ENCODE results near the gene ATP2C2.
"Not testable (repeated sequence)": the region's sequence is repeated elsewhere in the genome, so short reads cannot be mapped to it uniquely, and the experiment has no call there.

The ATP2C2 gene

DNA sequence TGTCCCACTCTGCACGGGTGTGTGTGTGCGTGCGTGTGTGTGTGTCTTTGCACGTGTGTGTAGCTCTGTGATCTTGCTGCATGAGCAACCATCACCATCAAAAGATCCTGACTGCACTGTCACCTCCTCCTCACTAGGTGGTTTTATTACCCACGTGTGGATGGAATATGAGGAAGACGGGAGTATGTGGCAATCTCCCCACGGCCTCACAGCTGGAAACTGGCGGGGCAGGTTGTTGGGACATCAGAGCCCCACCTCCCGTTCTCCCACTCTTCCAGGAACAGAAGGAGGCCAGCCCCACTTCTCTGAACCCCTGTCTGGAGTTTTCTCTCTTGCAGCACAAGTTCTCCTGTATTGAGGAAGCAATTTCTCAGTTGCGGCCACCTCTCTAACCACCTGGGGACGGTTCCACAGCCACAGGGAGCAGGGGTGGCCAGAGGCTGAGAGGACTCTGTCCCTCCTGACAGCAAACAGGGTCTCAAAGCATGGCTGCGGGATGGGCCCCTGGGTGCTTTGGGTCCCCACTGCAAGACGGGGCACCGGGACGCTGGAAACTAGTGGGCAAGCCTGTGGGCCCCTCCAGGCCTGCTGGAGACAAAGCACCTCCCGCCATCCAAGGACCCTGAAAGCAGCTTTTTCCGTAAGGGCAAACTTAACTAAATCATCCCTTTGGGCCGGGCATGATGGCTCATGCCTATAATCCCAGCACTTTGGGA, 27.9 kb upstream of the ATP2C2 start:
- no peak for DNase-seq

DNA sequence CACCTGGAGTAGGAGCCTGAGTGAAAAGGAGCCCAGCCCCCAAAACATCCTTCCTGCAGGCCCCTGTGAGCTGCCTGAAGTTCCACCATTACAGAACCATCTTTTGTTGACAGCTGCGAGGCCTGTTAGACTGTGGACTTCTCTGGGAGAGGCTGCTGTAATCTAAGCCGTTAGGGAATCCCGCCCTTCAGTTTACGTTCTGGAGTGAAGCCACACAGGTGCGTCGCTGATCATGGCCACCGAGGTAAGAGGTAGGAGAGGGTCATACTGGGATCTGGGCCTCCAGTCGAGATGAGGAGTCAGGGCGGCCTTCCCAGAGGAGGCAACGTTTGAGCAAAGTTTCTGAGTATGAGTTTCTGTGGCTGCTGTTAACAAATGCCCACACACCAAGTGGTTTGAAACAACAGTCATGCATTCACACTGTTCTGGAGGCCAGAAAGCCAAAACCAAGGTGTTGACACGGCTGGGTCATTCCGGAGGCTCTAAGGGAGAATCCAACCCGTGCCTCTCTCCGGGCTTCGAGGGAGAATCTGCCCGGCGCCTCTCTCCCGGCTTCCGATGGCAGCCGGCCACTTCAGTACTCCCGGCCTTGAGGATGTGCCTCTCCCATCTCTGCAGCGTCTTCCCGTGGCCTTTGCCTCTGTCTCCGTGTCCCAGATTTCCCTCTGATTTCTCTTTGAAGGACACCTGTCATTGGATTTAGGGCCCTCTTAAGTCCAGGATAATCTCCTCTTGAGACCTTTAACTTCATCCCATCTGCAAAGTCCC, 26.6 kb upstream of the ATP2C2 start:
- DNase-seq, result no peak

DNA sequence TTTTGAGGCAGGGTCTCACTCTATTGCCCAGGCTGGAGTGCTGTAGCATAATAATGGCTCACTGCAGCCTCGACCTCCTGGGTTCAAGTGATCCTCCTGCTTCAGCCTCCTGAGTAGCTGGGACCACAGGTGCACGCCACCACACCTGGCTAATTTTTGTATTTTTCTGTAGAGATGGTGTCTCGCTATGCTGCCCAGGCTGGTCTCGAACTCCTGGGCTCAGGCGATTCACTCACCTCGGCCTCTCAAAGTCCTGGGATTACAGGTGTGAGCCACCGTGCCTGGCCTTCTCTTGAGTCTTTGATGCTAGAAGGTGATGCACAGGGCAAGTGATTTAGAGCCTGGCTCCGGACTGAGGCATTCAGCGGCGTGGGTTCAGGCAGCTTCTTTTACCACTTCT, 24.5 kb upstream of the ATP2C2 start:
- not testable (repeated sequence) for DNase-seq

DNA sequence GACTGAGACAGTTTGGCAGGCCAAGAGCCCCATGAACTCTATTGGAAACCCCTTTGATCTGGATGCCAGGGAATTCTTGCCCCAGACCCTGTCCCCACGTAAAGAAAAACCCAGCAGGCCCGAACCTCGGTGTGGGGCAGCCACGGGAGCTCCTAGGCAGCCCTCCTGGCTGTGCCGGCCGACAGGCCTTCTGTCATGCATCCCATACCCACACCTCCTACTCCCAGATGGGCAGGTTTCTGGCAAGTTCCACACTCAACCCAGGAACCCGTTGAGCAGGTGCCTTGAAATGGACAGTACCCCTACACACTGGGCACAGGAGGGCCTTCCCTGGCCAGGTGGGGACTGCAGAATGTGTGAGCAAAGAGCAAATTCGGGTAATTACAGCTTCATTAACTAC, 23.6 kb upstream of the ATP2C2 start:
- no peak for DNase-seq

DNA sequence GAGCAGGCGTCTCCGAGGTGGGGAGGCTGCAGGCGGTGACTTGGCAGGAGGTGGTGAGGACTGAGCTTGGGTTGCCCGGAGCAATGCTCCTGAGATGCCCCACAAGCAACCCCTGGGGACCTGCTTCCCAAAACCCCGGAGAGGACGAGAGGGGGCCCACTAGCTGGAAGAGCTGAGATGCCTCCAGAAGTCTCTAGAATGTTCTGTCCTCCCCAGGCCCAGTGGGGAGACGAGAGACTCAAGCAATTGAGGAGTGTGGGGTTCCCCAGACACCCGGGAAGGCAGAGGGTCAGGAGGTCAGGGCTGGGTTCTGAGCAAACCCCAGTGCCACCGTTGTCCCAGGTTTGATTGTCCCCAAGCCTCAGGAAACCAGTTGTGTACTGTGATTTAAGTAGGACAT, 21.2 kb upstream of the ATP2C2 start:
- DNase-seq, result no peak

DNA sequence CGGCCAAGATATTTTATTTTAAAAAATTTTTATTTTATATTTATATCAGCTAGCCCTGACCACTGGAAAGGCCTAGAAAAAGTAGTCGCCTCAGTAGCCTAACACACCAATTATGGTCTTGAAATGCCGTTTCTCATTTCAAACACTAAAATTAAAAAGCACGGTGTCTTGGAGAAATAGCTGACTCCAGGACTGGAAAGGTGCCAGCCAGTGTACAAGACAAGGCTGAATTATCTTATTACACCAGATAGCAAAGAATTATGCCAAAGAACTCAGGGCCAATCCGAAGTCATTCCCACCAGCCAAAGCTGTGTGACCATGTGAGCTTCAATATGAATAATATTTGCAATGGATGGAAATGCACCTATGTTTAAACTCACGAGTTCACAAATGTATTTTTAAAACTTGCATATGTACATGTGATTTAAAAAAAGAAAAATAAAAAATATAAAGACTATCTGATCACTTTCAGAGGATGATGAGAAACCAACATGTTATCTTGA, 19.9 kb upstream of the ATP2C2 start:
- no peak for DNase-seq

DNA sequence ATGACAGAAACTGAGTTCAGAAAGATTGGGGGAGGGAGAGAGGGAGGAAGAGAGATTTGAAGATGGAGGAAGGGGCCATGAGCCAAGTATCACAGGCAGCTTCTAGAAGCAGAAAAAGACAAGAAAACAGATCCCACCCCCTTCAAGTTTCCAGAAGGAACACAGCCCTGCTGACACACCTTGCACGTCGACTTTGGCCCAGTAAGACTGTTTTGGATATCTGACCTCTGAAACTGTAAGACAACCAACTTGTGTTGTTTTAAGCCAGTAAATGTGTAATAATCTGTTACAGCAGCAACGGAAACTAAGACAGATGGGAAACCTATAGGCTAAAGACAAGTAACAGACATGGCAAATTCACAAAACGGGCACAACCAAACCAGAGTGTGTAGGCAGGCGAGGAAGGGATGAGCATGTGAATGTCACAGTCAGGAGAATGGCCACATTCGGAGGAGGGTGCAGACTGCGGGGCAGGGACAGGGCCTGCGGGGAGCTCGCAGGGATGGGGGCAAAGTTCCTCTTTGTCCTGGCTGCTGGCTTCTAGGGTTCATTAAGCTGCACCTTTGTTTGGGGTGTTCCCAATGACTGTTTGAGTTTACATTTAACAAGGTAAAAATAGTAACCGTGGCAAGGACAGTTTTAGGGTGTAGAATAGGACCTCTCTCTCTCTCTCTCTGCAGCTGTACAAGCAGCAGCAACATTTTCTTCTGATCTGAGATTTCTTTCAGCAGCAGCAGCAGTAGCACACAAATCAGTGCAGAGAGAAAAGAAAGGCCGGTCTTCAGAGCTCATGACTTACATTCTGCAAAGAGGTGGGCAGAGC, 18.3 kb upstream of the ATP2C2 start:
- DNase-seq, result no peak

DNA sequence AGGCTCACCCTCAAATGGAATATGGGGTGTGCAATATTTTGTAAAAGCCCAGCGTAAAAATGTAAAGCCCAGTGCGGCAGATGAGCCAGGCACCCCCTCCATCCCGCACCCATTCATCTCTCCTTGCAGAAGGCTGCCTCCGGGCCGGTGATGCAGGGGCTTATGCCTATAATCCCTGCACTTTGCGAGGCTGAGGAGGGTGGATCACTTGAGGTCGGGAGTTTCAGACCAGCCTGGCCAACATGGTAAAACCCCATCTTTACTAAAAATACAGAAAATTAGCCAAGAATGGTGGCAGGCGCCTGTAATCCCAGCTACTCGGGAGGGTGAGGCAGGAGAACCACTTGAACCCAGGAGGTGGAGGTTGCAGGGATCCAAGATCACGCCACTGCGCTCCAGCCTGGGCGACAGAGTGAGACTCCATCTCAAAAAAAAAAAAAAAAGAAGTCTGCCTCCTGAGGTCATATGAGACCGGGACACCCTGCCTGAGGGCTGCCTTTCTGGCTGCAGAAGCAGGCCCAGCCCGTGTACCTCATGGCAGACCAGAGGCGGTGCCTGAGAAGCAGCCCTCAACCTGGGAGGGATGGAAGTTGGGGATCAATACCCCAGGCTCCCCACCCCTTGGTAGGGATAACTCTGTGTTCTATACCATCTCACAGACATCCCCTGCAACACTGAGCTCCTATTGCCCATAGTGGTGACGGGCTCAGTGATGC, 17.5 kb upstream of the ATP2C2 start:
- no peak for DNase-seq

DNA sequence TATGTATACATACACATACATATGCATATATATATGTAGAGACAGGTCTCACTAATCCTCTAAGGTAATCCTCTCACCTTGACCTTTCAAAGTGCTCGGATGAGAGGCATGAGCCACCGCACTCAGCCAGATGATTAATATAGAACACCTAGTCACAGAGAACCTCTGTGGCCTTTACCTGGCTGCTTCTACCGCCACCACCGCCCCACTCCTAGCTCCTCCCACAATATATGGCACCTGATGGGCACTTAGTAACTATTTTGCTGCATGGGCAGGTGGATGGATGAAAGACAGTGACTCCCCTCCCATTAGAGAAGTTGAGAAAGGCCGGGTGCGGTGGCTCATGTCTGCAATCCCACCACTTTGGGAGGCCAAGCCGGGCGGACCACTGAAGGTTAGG, 16.7 kb upstream of the ATP2C2 start:
- no peak for DNase-seq

DNA sequence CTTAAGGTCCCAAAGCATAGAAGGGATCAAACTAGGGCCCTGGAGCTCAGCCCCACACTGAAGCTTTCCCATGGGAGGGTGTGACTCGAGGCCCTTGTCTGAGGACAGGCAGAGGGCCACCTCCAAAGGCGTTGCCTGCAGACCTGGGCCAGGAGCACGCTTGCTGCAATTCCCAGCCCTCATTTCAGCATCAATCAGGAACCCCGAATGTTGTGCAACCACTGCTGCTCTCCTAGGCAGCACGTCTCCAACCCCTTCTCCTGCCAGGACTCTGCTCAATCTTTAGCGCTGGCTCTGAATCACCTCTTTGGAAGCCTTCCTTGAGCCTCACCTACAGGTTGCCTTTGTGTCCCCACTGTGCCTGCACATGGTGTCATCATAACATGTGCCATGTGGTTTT, 14.0 kb upstream of the ATP2C2 start:
- no peak for DNase-seq

DNA sequence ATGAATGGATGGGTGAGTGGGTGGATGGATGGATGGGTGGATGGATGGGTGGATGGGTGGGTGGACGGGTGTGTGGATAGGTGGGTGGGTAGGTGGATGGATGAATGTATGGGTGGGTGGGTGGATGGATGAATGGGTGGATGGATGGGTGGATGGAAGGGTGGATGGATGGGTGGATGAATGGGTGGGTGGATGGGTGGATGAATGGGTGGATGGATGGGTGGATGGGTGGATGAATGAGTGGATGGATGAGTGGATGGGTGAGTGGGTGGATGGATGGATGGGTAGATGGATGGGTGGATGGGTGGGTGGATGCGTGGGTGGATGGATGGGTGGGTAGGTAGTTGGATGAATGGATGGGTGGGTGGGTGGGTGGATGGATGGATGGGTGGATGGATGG, 13.2 kb upstream of the ATP2C2 start:
- no peak for DNase-seq

DNA sequence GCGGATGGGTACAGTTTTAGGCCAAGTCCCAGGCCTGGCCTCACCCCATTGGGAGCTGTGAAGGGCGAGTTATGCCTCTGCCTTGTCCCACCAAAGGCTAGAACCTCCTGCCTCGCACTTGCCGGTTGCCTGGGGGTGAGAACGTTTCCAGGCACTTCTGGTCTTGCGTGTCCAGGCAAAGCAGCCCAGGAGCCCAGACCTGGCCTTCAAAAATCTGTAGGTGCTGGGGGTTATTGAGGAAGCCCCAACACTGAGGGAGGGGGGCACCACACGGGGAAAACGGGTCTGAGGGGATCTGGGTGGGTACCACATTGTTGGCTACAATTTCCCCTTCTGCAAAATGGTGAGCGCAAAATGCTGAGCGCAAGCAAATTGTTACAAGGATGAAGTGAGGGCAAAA, 12.2 kb upstream of the ATP2C2 start:
- DNase-seq, result no peak

DNA sequence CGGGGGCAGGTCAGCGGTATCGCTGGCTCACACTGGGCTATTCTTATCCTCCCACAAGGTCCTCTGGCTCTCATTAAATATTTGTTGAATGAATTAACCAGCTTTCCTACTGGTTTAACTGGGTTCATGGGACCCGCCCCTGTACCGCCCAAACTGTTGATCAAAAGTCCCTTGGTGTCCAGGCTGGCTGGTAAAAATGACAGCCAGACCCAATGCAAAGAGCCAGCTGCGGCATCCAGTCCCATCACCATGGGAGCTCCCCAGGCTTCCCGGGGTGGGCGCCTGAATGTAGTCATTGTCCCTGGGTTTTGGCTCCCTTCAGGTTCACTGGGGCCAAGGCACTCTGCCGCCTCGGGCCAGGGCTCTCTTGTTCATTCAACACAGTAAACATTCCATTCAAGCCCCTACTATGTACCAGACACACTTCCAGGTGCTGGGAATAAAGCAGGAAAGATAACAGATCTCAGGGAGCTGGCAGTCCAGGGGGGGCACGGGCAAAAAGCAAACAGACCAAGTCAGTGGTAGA, 11.7 kb upstream of the ATP2C2 start:
- no peak for DNase-seq

DNA sequence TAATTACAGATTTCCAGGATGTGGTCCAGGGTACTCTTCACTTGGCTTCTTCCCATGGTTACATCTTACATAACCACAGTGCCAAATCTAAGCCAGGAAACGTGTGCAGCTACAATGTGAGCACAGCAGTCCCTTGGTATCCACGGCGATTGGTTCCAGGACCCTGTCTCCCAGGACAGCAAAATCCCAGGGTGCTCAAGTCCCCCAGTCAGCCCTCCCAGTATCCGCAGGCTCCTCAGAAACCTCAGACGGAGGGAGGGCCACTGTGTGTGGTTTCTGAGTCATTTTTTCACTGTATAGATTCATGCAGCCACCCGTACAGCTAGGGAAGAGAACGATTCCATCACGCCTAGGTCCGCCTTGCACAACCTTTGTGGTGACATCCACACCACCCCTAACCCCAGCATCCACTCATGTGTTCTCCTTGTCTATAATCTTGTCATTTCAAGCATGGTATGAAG, 11.1 kb upstream of the ATP2C2 start:
- DNase-seq, result peak; percentile 28

DNA sequence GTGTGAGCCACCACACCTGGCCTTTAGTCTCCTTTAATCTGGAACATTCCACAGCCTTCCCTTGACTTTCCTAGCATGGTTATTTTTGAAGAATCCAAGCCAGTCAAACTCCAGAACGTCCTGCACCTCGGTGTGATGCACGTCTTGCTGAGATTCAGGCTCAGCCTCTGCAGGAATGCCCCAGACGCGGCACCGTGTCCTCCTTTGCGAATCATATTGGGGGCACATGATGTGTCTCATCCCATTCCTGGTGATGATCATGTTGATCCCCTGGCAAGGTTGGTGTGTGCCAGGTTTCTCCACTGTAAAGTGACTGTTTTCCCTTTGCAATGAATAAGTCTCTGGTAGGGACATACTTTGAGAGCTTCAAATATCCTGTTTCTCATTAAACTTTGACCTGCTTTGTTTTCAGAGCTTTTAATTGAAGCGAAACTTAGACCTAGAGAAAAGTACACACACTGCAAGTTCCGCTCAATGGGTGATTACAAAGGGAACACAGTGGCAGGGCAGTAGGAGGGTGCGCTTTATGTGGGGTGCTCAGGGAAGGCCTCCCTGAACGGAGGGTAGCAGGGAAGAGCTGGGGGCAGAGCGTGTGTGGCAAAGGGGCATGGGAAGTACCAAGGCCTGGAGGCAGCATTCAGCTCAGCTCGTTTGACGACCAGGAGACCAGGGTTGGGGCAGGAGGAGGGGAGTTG, 9.6 kb upstream of the ATP2C2 start:
- no peak for DNase-seq

DNA sequence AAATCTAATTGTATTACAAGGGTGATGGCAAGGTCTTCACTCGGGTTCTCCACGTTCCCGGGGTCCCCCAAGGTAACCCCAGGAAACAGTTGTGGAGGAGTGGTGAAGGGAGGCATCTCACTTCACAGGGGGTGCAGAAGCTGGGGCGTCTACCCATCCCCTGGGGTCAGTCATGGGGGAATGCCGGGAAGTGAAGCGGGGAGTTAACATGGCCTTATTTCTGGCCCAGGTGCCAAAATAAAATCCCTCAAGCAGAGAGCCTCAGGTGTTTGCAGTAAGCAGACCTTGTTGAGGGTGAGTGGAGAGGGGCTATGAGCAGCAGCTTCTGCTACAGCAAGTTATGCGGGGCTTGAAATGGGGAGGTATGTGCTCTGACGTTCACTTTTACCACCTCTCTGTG, 9.0 kb upstream of the ATP2C2 start:
- no peak for DNase-seq

DNA sequence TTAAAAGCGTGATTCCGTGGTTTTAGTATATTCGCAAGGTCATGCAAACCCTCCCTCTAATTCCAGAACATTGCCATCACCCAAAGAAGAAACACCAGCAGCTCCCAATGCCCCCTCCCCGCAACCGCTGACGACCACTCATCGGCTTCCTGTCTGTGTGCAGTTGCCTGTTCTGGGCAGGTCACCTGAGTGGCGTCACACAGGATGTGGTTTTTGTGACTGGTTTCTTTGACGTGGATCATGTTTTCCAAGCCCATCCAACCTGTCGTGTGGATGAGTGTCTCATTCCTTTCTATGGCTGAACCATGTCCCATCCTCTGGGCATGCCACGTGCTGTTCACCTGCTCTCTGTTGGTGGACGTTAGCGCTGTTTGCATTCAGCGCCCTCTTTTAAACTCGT, 8.2 kb upstream of the ATP2C2 start:
- DNase-seq, result peak; percentile 32

DNA sequence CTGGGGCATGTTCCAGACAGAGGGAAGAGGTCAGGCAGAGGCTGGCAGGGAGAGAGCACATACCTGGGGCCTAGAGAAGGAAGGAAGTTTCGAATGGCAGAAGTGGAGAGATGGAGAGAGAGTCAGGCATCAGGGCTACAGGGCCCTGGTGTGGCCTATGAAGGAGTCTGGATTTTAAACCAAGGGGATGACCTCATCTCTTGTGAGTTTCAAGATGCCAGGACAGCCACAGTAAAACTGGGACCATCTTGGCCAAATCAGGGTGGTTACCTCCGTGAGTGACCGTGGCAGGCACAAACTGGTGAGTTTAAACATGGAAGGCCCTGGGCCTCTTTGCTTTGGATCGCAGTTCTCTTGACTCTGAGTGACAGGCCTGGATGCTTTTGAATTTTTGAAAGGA, 7.6 kb upstream of the ATP2C2 start:
- no peak for DNase-seq

DNA sequence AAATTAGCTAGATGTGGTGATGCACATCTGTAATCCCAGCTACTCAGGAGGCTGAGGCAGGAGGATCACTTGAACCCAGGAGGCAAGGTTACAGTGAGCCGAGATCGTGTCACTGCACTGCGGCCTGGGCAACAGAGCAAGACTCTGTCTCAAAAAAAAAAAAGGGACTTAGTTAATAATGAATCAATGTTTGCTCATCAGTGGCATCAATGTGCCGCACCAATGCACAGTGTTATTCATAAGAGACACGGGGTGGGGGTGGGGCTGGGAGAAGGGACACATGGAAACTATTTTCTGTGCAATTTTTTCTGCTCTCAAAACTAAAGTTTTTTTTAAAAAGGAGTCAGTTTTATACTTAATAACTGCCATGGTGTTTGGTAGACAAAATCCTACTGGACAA, 6.8 kb upstream of the ATP2C2 start:
- DNase-seq, result no peak

DNA sequence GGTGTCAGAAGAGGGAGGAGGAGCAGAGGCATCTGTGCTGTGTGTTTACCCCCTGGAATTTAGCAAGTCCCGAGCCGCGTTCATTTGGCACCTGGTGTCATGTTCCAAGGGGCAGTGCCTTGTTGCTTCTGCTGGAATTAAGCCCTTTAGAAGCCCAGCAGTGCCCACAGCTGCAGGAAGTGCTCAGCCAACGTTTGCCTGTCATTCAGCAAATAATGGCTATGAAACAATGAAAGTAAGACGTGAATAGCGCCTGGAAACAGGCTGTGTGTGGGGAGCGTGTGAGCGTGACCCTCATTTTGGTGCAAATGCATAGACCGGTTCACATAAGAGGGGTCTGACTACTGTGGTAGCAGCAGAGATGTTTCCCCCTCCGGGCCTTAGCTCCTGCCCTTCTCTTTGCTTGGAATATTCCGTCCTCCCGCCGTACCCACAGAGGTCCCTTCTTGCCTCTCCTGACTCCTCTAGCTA, 5.8 kb upstream of the ATP2C2 start:
- DNase-seq, result no peak

DNA sequence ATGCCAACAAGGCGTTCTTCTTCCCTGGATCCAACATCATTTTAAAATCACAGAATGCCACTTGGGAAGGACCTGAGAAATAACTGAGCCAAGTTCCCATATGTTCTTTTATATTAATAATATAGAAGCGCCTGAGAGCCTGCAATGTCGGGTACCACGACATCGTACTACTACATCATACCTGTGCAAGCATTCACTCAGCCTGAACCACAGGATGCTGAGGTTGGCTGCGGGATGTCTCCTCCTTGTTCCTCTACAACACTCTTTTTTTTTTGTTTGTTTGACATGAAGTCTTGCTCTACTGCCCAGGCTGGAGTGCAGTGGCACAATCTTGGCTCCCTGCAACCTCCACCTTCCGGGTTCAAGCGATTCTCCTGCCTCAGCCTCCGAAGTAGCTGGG, 2.1 kb upstream of the ATP2C2 start:
- no peak for DNase-seq

DNA sequence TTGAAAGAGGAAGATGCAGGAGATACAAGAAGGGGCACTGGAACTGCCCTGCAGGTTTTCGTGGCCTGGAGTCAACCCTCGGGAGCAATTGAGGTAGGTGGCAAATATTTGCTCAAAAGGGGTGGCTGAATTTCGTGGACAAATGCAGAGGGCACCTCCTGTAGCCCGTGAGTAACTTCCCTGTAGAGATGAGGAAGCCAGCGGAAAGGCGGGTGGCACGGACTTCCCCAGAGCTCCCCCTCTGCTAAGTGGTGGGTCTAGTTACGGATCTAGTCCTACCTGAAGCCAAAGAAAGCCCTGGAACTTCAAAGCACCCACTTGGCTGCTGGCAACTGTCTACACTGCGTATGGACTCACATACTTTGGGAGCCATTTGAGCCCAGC, 1.0 kb upstream of the ATP2C2 start:
- no peak for DNase-seq
